ENCODE data around the gene KIAA0513.

KIAA0513 gene

DNA sequence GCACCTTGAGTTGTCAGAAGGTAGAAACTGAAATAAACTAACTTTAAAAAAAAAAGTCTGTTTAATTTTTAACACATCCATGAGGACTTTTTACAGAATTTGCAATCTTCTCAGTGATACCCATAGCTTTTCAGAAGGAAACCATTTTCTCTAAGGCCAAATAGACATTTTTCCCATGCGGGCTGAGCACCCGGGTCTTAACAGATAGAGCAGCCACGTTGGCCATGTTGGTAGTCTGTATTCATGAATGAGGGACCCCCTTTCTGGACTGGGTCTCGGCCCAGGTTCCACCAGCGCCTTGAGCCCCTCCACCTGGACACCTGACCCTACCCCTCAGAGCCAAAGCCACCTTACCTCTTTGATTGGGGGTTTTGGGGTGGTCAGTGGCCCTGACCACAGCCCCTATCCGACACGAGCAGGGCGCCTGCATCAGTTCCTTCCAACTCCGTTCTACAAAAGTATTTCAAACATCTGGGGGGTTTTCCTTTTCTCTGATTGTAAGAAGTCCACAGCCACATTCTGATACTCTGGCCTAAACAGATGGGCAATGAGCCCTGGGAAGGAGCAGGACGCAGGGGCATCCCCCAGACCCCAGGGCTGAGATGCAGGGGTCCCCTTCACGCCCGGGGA is 66.7 kb downstream of the KIAA0513 start:
- Histone ChIP-seq H3K36me3 (ENCODE audit: low read length) (no peaks in the 10 kb centered on the region), H3K9ac (ENCODE audit: low read length) (no peak overlapping the region), H3K27ac (ENCODE audit: low read depth, low read length) (no peak overlapping the region), H3K4me3 (ENCODE audit: insufficient read depth, low read length, poor library complexity, severe bottlenecking) (no peak overlapping the region), H3K9me2 (replicated peaks; ENCODE audit: insufficient read depth, low read length) (no peaks in the 10 kb centered on the region), H3K4me2 (ENCODE audit: low read depth, low read length, poor library complexity, severe bottlenecking) (no peak overlapping the region), H3K79me2 (ENCODE audit: insufficient read depth, low read length) (no peaks in the 10 kb centered on the region), H3F3A (ENCODE audit: insufficient read depth) (no peaks in the 10 kb centered on the region), H2AFZ (ENCODE audit: low read depth, low read length, severe bottlenecking) (no peak overlapping the region), H3K9me3 (ENCODE audit: insufficient read depth, low read length) (no peaks in the 10 kb centered on the region), H3K27me3 (ENCODE audit: low read length) (no peaks in the 10 kb centered on the region), H4K20me1 (ENCODE audit: low read depth, low read length) (no peaks in the 10 kb centered on the region)
- TF ChIP-seq, protein P1, sequence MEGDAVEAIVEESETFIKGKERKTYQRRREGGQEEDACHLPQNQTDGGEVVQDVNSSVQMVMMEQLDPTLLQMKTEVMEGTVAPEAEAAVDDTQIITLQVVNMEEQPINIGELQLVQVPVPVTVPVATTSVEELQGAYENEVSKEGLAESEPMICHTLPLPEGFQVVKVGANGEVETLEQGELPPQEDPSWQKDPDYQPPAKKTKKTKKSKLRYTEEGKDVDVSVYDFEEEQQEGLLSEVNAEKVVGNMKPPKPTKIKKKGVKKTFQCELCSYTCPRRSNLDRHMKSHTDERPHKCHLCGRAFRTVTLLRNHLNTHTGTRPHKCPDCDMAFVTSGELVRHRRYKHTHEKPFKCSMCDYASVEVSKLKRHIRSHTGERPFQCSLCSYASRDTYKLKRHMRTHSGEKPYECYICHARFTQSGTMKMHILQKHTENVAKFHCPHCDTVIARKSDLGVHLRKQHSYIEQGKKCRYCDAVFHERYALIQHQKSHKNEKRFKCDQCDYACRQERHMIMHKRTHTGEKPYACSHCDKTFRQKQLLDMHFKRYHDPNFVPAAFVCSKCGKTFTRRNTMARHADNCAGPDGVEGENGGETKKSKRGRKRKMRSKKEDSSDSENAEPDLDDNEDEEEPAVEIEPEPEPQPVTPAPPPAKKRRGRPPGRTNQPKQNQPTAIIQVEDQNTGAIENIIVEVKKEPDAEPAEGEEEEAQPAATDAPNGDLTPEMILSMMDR (IDR thresholded peaks at IDR 0.05; ENCODE audit: insufficient read depth, low read length, poor library complexity, severe bottlenecking): no peak
- no peak for TF ChIP-seq EZH2phosphoT487 (conservative IDR thresholded peaks at IDR 0.05; ENCODE audit: low read length)

DNA sequence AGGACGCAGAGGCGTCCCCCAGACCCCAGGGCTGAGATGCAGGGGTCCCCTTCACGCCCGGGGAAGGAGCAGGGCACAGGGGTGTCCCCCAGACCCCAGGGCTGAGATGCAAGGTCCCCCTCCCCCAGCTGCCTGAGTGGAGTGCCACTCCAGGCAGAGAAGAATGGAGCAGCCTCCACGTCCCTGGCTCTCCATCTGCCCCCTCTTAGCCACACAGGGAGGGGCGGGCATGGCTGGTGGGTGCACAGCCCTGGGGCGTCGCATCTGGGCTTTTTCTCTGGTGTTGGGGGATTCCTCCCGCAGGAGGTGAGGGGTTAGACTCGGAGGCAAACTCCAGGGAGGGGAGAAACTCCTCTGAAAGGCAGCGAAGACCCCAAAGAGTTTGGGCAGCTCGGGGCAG is 67.2 kb downstream of the KIAA0513 start:
- H3K9me2 ChIP-seq (replicated peaks; ENCODE audit: insufficient read depth, low read length): no peaks in the 10 kb centered on the region
- no peaks in the 10 kb centered on the region for H3K36me3 ChIP-seq (ENCODE audit: low read length)
- H3K9me3 ChIP-seq (ENCODE audit: insufficient read depth, low read length): no peaks in the 10 kb centered on the region
- no peak overlapping the region for H3K4me2 ChIP-seq (ENCODE audit: low read depth, low read length, poor library complexity, severe bottlenecking)
- no peak overlapping the region for H3K27ac ChIP-seq (ENCODE audit: low read depth, low read length)
- no peak for TF ChIP-seq EZH2phosphoT487 (conservative IDR thresholded peaks at IDR 0.05; ENCODE audit: low read length)
- TF ChIP-seq, protein P1 (IDR thresholded peaks at IDR 0.05; ENCODE audit: insufficient read depth, low read length, poor library complexity, severe bottlenecking): no peak
- H4K20me1 ChIP-seq (ENCODE audit: low read depth, low read length): no peaks in the 10 kb centered on the region
- no peaks in the 10 kb centered on the region for H3K27me3 ChIP-seq (ENCODE audit: low read length)
- no peak overlapping the region for H2AFZ ChIP-seq (ENCODE audit: low read depth, low read length, severe bottlenecking)
- H3F3A ChIP-seq (ENCODE audit: insufficient read depth): no peaks in the 10 kb centered on the region
- no peak overlapping the region for H3K4me3 ChIP-seq (ENCODE audit: insufficient read depth, low read length, poor library complexity, severe bottlenecking)
- H3K9ac ChIP-seq (ENCODE audit: low read length): no peak overlapping the region
- H3K79me2 ChIP-seq (ENCODE audit: insufficient read depth, low read length): no peaks in the 10 kb centered on the region

DNA sequence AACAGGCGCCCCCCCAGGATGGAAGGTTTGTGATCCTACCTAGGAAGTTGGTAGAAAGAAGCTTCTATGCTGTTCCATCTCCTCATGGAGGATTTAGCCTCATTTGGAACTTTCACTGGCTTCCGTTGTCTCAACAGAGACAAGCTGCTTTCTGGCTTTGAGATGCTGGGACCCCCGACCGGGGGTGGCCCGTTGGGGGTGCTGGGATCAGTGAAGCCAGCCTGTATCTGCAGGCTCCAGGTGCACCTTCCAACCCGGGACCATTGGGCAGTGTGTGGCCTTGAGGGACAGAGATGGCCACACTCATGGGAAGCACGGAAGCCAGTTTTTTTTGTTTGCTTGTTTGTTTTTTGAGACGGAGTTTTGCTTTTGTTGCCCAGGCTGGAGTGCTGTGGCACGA is 69.3 kb downstream of the KIAA0513 start:
- Histone ChIP-seq H3K27ac (ENCODE audit: low read depth, low read length) (no peak overlapping the region), H3K36me3 (ENCODE audit: low read length) (no peaks in the 10 kb centered on the region), H3K27me3 (ENCODE audit: low read length) (no peaks in the 10 kb centered on the region)

More for the DNA sequence above, 69.3 kb downstream of the KIAA0513 start:
- Histone ChIP-seq H3K9ac (ENCODE audit: low read length) (no peak overlapping the region), H3K9me3 (ENCODE audit: insufficient read depth, low read length) (no peaks in the 10 kb centered on the region), H3K79me2 (ENCODE audit: insufficient read depth, low read length) (no peaks in the 10 kb centered on the region), H3K9me2 (replicated peaks; ENCODE audit: insufficient read depth, low read length) (no peaks in the 10 kb centered on the region), H2AFZ (ENCODE audit: low read depth, low read length, severe bottlenecking) (no peak overlapping the region), H3K4me3 (ENCODE audit: insufficient read depth, low read length, poor library complexity, severe bottlenecking) (no peak overlapping the region), H4K20me1 (ENCODE audit: low read depth, low read length) (no peaks in the 10 kb centered on the region), H3K4me2 (ENCODE audit: low read depth, low read length, poor library complexity, severe bottlenecking) (no peak overlapping the region), H3F3A (ENCODE audit: insufficient read depth) (no peaks in the 10 kb centered on the region)
- TF ChIP-seq EZH2phosphoT487 (conservative IDR thresholded peaks at IDR 0.05; ENCODE audit: low read length): no peak
- TF ChIP-seq, protein P1 (IDR thresholded peaks at IDR 0.05; ENCODE audit: insufficient read depth, low read length, poor library complexity, severe bottlenecking): no peak
